BJ (cell line): Measurements from ENCODE around the gene DEFB131A. TPM values are rescaled to one million over a fixed set of nuclear protein-coding genes. Genes with fewer than 3 reads are reported as not detected.
"Not testable (repeated sequence)": the region's sequence is repeated elsewhere in the genome, so short reads cannot be mapped to it uniquely, and the experiment has no call there.

ENCODE experiments used
- CTCF ChIA-PET: fragments of 350-600 bp; formaldehyde crosslinking; extraction: SDS; loops from one replicate; lab custom pipeline; 2021; ENCODE audit warnings: antibody characterized with exemption, inconsistent platforms; lab: Yijun Ruan, JAX
- POLR2A ChIA-PET: fragments of 300-600 bp; sonication (Branson Sonifier 250); formaldehyde crosslinking; extraction: SDS; loops from one replicate; lab custom pipeline; 2021; ENCODE audit warnings: antibody characterized with exemption; lab: Charles Lee
- DNase-seq: peaks from one replicate; pipeline ENCODE4 v3.0.0-alpha.2; 2011; ENCODE audit warnings: low read depth
- H3K27me3 ChIP-seq: 2 replicates; pipeline ENCODE4 v1.6.0; 2011; ENCODE audit warnings: low read length; ENCODE audit not compliant: control insufficient read depth, insufficient read depth
- H3K36me3 ChIP-seq: 2 replicates; pipeline ENCODE4 v1.5.1; 2011; ENCODE audit warnings: low read length; ENCODE audit not compliant: control insufficient read depth, insufficient read depth
- H3K4me3 ChIP-seq: 2 replicates; pipeline ENCODE4 v1.5.1; 2011; ENCODE audit warnings: low read depth, mild to moderate bottlenecking, control low read depth, low read length
- polyA plus RNA-seq: library from polyadenylated mRNA; depleted of rRNA; stranded (reverse); fragments of >200 nt; gene quantifications from 2 replicates; pipeline ENCODE4 v1.2.3, GENCODE V29; 2011

The DEFB131A gene
- polyA plus RNA-seq, 1 experiment, result not detected

GRCh38 chr4:9454284-9454683 lies 10.1 kb downstream of the DEFB131A start:
- DNase-seq, CTCF ChIA-PET, H3K4me3 ChIP-seq, POLR2A ChIA-PET, H3K27me3 ChIP-seq, H3K36me3 ChIP-seq: not testable (repeated sequence)

- H3K36me3 ChIP-seq, H3K4me3 ChIP-seq, CTCF ChIA-PET, DNase-seq, H3K27me3 ChIP-seq, POLR2A ChIA-PET: not testable (repeated sequence)
These were observed 10.8 kb downstream of the DEFB131A start for GRCh38 chr4:9455046-9455445.

- POLR2A ChIA-PET, DNase-seq, CTCF ChIA-PET, H3K36me3 ChIP-seq, H3K27me3 ChIP-seq, H3K4me3 ChIP-seq: not testable (repeated sequence)
These were observed 35.3 kb downstream of the DEFB131A start for GRCh38 chr4:9479466-9479865.

GRCh38 chr4:9480066-9480465 lies 35.9 kb downstream of the DEFB131A start:
- DNase-seq, H3K4me3 ChIP-seq, CTCF ChIA-PET, POLR2A ChIA-PET, H3K27me3 ChIP-seq, H3K36me3 ChIP-seq: not testable (repeated sequence)

GRCh38 chr4:9482871-9483270 lies 38.7 kb downstream of the DEFB131A start:
- CTCF ChIA-PET, H3K4me3 ChIP-seq, DNase-seq, POLR2A ChIA-PET, H3K36me3 ChIP-seq, H3K27me3 ChIP-seq: not testable (repeated sequence)

GRCh38 chr4:9483682-9484081 lies 39.5 kb downstream of the DEFB131A start:
- H3K36me3 ChIP-seq, H3K27me3 ChIP-seq, DNase-seq, H3K4me3 ChIP-seq, POLR2A ChIA-PET, CTCF ChIA-PET: not testable (repeated sequence)

- H3K36me3 ChIP-seq, POLR2A ChIA-PET, DNase-seq, H3K4me3 ChIP-seq, CTCF ChIA-PET, H3K27me3 ChIP-seq: not testable (repeated sequence)
These were observed 42.7 kb downstream of the DEFB131A start for GRCh38 chr4:9486880-9487279.

- CTCF ChIA-PET, result not testable (repeated sequence)
These were observed 44.6 kb downstream of the DEFB131A start for GRCh38 chr4:9488796-9489195.

GRCh38 chr4:9490496-9490895 lies 46.3 kb downstream of the DEFB131A start:
- CTCF ChIA-PET, H3K36me3 ChIP-seq, H3K27me3 ChIP-seq, POLR2A ChIA-PET, DNase-seq, H3K4me3 ChIP-seq: not testable (repeated sequence)

More at GRCh38 chr4:9488796-9489195, 44.6 kb downstream of the DEFB131A start:
- POLR2A ChIA-PET, H3K27me3 ChIP-seq, DNase-seq, H3K4me3 ChIP-seq, H3K36me3 ChIP-seq: not testable (repeated sequence)

GRCh38 chr4:9490986-9491385 lies 46.8 kb downstream of the DEFB131A start:
- DNase-seq, result not testable (repeated sequence)

GRCh38 chr4:9493589-9493988 lies 49.4 kb downstream of the DEFB131A start:
- CTCF ChIA-PET, POLR2A ChIA-PET: not testable (repeated sequence)

More at GRCh38 chr4:9490986-9491385, 46.8 kb downstream of the DEFB131A start:
- H3K36me3 ChIP-seq, CTCF ChIA-PET, POLR2A ChIA-PET, H3K27me3 ChIP-seq, H3K4me3 ChIP-seq: not testable (repeated sequence)

GRCh38 chr4:9494256-9495035 lies 50.2 kb downstream of the DEFB131A start:
- H3K4me3 ChIP-seq, H3K27me3 ChIP-seq, CTCF ChIA-PET, DNase-seq, POLR2A ChIA-PET, H3K36me3 ChIP-seq: not testable (repeated sequence)

More at GRCh38 chr4:9493589-9493988, 49.4 kb downstream of the DEFB131A start:
- not testable (repeated sequence) for DNase-seq, H3K4me3 ChIP-seq, H3K36me3 ChIP-seq, H3K27me3 ChIP-seq
